SK-N-SH (cell line): ENCODE data around the gene PCYT1B. TPM values are rescaled to one million over a fixed set of nuclear protein-coding genes. Genes with fewer than 3 reads are reported as not detected.

Source experiments
- CTCF ChIA-PET: fragments of 300-600, 350-600 bp; formaldehyde crosslinking; extraction: SDS; loops from one replicate; lab custom pipeline; 2021; lab: Yijun Ruan, JAX
- POLR2A ChIA-PET: fragments of 350-600 bp; sonication (Branson Sonifier 250); formaldehyde crosslinking; extraction: SDS; loops from one replicate; lab custom pipeline; 2020; ENCODE audit warnings: antibody characterized with exemption, inconsistent platforms; lab: Yijun Ruan, JAX
- DNase-seq: peaks from one replicate; pipeline ENCODE4 v3.0.0; 2012
- H2AFZ ChIP-seq: fragments of 200-600 bp; sonication (generic); 2 replicates; pipeline ENCODE4 v1.8.1; 2016; ENCODE audit warnings: antibody characterized with exemption, mild to moderate bottlenecking, low read depth
- H3F3A ChIP-seq: fragments of 200-600 bp; sonication (generic); replicated peaks from 2 replicates; pipeline ENCODE3; 2016; ENCODE audit warnings: antibody characterized with exemption, mild to moderate bottlenecking; ENCODE audit not compliant: insufficient read depth
- H3K27ac ChIP-seq, 2 experiments: fragments of 200-500 bp in 1 of 2; fragments of 200-600 bp in 1 of 2; sonication (Bioruptor generic) in 1 of 2; sonication (generic), shearing (Covaris generic) in 1 of 2; 2 replicates each; pipeline versions ENCODE4 v1.5.1 to v1.6.1; 2014 to 2016; ENCODE audit warnings: low read depth in 2 of 2, inconsistent platforms in 1 of 2, low read length in 1 of 2, mild to moderate bottlenecking in 1 of 2, mixed read lengths in 1 of 2
- H3K27me3 ChIP-seq: fragments of 200-600 bp; sonication (generic), shearing (Covaris generic); 2 replicates; pipeline ENCODE4 v1.6.1; 2016; ENCODE audit warnings: mixed run types; ENCODE audit not compliant: insufficient read depth
- H3K36me3 ChIP-seq, 2 experiments: fragments of 200-500 bp in 1 of 2; fragments of 200-600 bp in 1 of 2; sonication (Bioruptor generic) in 1 of 2; sonication (generic) in 1 of 2; replicated peaks in 1 of 2; 2 replicates each; pipeline versions ENCODE3 to v1.5.1; 2014 to 2016; ENCODE audit warnings: low read length in 1 of 2, mild to moderate bottlenecking in 1 of 2; ENCODE audit not compliant: insufficient read depth in 2 of 2, control insufficient read depth in 1 of 2
- H3K4me1 ChIP-seq, 2 experiments: fragments of 200-500 bp in 1 of 2; fragments of 200-600 bp in 1 of 2; sonication (Bioruptor generic) in 1 of 2; sonication (generic), shearing (Covaris generic) in 1 of 2; 2 replicates each; pipeline versions ENCODE4 v1.5.1 to v1.6.1; 2014 to 2016; ENCODE audit warnings: low read depth in 1 of 2, low read length in 1 of 2, mixed run types in 1 of 2; ENCODE audit not compliant: insufficient read depth in 2 of 2, control insufficient read depth in 1 of 2
- H3K4me2 ChIP-seq: fragments of 200-600 bp; sonication (generic), shearing (Covaris generic); 2 replicates; pipeline ENCODE4 v1.6.1; 2017; ENCODE audit warnings: mixed run types
- H3K4me3 ChIP-seq, 2 experiments: fragments of 200-500 bp in 1 of 2; fragments of 200-600 bp in 1 of 2; sonication (Bioruptor generic) in 1 of 2; sonication (generic), shearing (Covaris generic) in 1 of 2; 2 replicates each; pipeline versions ENCODE4 v1.5.1 to v1.8.1; 2014 to 2016; ENCODE audit warnings: low read depth in 2 of 2, inconsistent platforms in 1 of 2, low read length in 1 of 2, mild to moderate bottlenecking in 1 of 2, mixed read lengths in 1 of 2, moderate library complexity in 1 of 2
- H3K79me2 ChIP-seq: fragments of 200-600 bp; sonication (generic); 2 replicates; pipeline ENCODE4 v1.8.1; 2017; ENCODE audit warnings: mild to moderate bottlenecking; ENCODE audit not compliant: insufficient read depth
- H3K9ac ChIP-seq: fragments of 200-600 bp; sonication (generic); 2 replicates; pipeline ENCODE4 v1.6.1; 2017; ENCODE audit warnings: mixed run types
- H3K9me2 ChIP-seq: fragments of 200-600 bp; sonication (generic); 2 replicates; pipeline ENCODE4 v1.6.1; 2017; ENCODE audit warnings: mixed run types
- H3K9me3 ChIP-seq: fragments of 200-600 bp; sonication (generic); 2 replicates; pipeline ENCODE4 v1.6.1; 2017; ENCODE audit warnings: mixed run types, mild to moderate bottlenecking, moderate library complexity
- H4K20me1 ChIP-seq: fragments of 200-600 bp; sonication (generic); 2 replicates; pipeline ENCODE4 v1.6.1; 2017; ENCODE audit warnings: mild to moderate bottlenecking, mixed run types; ENCODE audit not compliant: insufficient read depth
- EZH2phosphoT487 ChIP-seq: fragments of 200-600 bp; sonication (generic); IDR thresholded peaks from 2 replicates; pipeline ENCODE4 v1.6.1; 2017; ENCODE audit warnings: low read depth, mixed run types, mild to moderate bottlenecking, antibody characterized with exemption, moderate library complexity, borderline replicate concordance
- FOSL2 ChIP-seq: IDR thresholded peaks from 2 replicates; pipeline ENCODE4 v1.4.0; 2012; ENCODE audit warnings: low read depth, mild to moderate bottlenecking, moderate library complexity, borderline replicate concordance
- FOXJ3 ChIP-seq: sonication (generic); formaldehyde crosslinking; IDR thresholded peaks from 2 replicates; pipeline ENCODE4 v1.5.1; 2020; ENCODE audit warnings: mild to moderate bottlenecking, missing genetic modification reagents
- FOXM1 ChIP-seq: IDR thresholded peaks from 2 replicates; pipeline ENCODE4 v1.4.0; 2012; ENCODE audit warnings: low read depth, mild to moderate bottlenecking
- MEF2A ChIP-seq: IDR thresholded peaks from 2 replicates; pipeline ENCODE4 v1.4.0; 2012; ENCODE audit warnings: low read depth, borderline replicate concordance
- NFIC ChIP-seq: IDR thresholded peaks from 2 replicates; pipeline ENCODE4 v1.4.0; 2012; ENCODE audit warnings: borderline replicate concordance
- POLR2AphosphoS5 ChIP-seq: IDR thresholded peaks from 2 replicates; pipeline ENCODE4 v1.6.1; 2012; ENCODE audit warnings: low read depth, low read length
- RAD21 ChIP-seq: IDR thresholded peaks from 2 replicates; pipeline ENCODE4 v1.6.1; 2012; ENCODE audit warnings: mild to moderate bottlenecking, low read length
- REST ChIP-seq: IDR thresholded peaks from 2 replicates; pipeline ENCODE4 v1.6.1; 2012; ENCODE audit warnings: mild to moderate bottlenecking, low read depth, low read length, moderate library complexity
- SMC3 ChIP-seq: IDR thresholded peaks from 2 replicates; pipeline ENCODE4 v1.6.1; 2012; ENCODE audit warnings: low read depth, low read length, improper control_type of control experiment
- TAF1 ChIP-seq: IDR thresholded peaks from 2 replicates; pipeline ENCODE4 v1.6.1; 2012; ENCODE audit warnings: low read depth, mild to moderate bottlenecking, low read length, moderate library complexity, borderline replicate concordance
- WGBS: methylation state at CpG from one replicate; pipeline ENCODE4 v1.1.6; 2017; ENCODE audit warnings: low lambda C conversion rate; 5-methylcytosine and 5-hydroxymethylcytosine counted together
- polyA plus RNA-seq, 3 experiments: library from polyadenylated mRNA; depleted of rRNA; stranded (reverse); fragments of >200 nt; gene quantifications; 2 replicates each; pipeline ENCODE4 v1.2.3, GENCODE V29; 2012
- TF ChIP-seq, protein P1 (sequence below): fragments of 150-350 bp; IDR thresholded peaks from 2 replicates; pipeline ENCODE4 v1.6.1; 2016; ENCODE audit warnings: mild to moderate bottlenecking, low read depth, low read length
- TF ChIP-seq, protein P2 (sequence below): fragments of 200-600 bp; sonication (generic); IDR thresholded peaks from 2 replicates; pipeline ENCODE4 v1.6.1; 2017; ENCODE audit warnings: antibody characterized with exemption, mild to moderate bottlenecking, moderate library complexity

PCYT1B gene
- polyA plus RNA-seq, 1 of the 3 experiments (the other 2 are of a cell fraction): 2.6 TPM

DNA sequence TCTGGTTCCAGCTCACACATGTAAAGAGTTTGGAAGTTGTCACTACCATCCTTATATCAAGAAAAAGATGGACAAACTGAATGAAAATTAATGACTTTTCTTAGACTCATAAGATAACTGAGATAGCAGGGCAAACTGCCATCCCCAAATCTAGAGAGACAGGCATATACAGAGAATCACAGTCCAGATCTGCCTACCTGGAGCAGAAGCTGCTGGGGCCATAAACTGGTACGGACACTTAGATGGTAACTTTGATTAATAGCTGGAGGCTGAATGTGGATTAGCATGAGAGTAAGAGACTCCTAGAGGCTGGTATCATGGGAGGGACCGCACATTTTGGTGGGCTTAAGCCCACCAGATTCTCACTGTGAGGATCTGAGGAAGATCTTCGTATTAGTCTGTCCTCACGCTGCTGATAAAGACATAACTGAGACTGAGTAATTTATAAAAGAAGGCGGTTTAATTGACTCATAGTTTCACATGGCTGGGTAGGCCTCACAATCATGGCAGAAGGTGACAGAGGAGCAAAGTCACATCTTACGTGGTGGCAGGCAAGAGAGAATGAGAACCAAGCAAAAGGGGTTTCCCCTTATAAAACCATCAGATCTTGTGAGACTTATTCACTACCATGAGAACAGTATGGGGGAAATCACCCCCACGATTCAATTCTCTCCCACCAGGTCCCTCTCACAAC, 35.7 kb upstream of the PCYT1B start:
- Histone ChIP-seq H3K4me2 (no peak overlapping the region), H4K20me1 (no peaks in the 10 kb centered on the region), H3K27ac (no peak overlapping the region), H3K9me3 (no peaks in the 10 kb centered on the region), H3K4me3 (no peak overlapping the region), H3K9ac (no peak overlapping the region), H3K4me1 (no peaks in the 10 kb centered on the region), H3K9me2 (no peaks in the 10 kb centered on the region), H3F3A (no peaks in the 10 kb centered on the region), H3K79me2 (no peaks in the 10 kb centered on the region), H3K27me3 (no peaks in the 10 kb centered on the region; the same call in 1 of the 2 replicates), H3K36me3 (no peaks in the 10 kb centered on the region), H2AFZ (no peak overlapping the region)
- DNase-seq: no peak
- 43% methylated on average over 7 of the region's 7 CpGs for WGBS
- ChIA-PET POLR2A (no interaction called here), CTCF (interaction anchor here (1.2 kb wide), 1 partner anchor 38 kb away, joined by 3 read pairs; no protein-coding TSS in a partner anchor)
- no peak for TF ChIP-seq TAF1
- no peak for TF ChIP-seq RAD21
- no peak for TF ChIP-seq NFIC
- TF ChIP-seq, protein P1, sequence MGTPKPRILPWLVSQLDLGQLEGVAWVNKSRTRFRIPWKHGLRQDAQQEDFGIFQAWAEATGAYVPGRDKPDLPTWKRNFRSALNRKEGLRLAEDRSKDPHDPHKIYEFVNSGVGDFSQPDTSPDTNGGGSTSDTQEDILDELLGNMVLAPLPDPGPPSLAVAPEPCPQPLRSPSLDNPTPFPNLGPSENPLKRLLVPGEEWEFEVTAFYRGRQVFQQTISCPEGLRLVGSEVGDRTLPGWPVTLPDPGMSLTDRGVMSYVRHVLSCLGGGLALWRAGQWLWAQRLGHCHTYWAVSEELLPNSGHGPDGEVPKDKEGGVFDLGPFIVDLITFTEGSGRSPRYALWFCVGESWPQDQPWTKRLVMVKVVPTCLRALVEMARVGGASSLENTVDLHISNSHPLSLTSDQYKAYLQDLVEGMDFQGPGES: no peak
- TF ChIP-seq FOSL2: no peak
- TF ChIP-seq FOXJ3 (CRISPR knock-in tag): no peak
- TF ChIP-seq MEF2A: no peak
- no peak for TF ChIP-seq FOXM1

- Histone ChIP-seq H3K4me3 (no peak overlapping the region), H2AFZ (no peak overlapping the region), H4K20me1 (no peaks in the 10 kb centered on the region), H3K27ac (no peak overlapping the region), H3K4me2 (no peak overlapping the region), H3K79me2 (no peaks in the 10 kb centered on the region), H3K9ac (no peak overlapping the region), H3K27me3 (no peaks in the 10 kb centered on the region; the same call in 1 of the 2 replicates), H3K9me2 (no peaks in the 10 kb centered on the region), H3K4me1 (no peaks in the 10 kb centered on the region), H3K9me3 (no peaks in the 10 kb centered on the region), H3K36me3 (no peaks in the 10 kb centered on the region), H3F3A (no peaks in the 10 kb centered on the region)
- CTCF ChIA-PET: interaction anchor here (0.5 to 2.2 kb wide), 15 partner anchors 9 to 1863 kb away, joined by 3 to 12 read pairs (median 4); partner anchors contain the start of gene POLA1
- WGBS: 19% methylated on average over 5 of the region's 5 CpGs
- TF ChIP-seq SMC3: 0 out of 2 replicates have a peak, but pooled peaks have one; percentile 17
- peak; percentile 50 for TF ChIP-seq RAD21
- TF ChIP-seq FOXJ3 (CRISPR knock-in tag): no peak
- TF ChIP-seq REST: no peak
- TF ChIP-seq, protein P2, sequence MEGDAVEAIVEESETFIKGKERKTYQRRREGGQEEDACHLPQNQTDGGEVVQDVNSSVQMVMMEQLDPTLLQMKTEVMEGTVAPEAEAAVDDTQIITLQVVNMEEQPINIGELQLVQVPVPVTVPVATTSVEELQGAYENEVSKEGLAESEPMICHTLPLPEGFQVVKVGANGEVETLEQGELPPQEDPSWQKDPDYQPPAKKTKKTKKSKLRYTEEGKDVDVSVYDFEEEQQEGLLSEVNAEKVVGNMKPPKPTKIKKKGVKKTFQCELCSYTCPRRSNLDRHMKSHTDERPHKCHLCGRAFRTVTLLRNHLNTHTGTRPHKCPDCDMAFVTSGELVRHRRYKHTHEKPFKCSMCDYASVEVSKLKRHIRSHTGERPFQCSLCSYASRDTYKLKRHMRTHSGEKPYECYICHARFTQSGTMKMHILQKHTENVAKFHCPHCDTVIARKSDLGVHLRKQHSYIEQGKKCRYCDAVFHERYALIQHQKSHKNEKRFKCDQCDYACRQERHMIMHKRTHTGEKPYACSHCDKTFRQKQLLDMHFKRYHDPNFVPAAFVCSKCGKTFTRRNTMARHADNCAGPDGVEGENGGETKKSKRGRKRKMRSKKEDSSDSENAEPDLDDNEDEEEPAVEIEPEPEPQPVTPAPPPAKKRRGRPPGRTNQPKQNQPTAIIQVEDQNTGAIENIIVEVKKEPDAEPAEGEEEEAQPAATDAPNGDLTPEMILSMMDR: peak; percentile 69
- no peak for TF ChIP-seq POLR2AphosphoS5
- no peak for TF ChIP-seq EZH2phosphoT487
- DNase-seq: peak; percentile 38
- POLR2A ChIA-PET: no interaction called here
Measured at GRCh38 chrX:24676403-24677024, 29.4 kb upstream of the PCYT1B start.
